HEK293 (cell line): Measurements from ENCODE around the gene KARS1.

Source experiments
- YY1 ChIP-seq: fragments of 450-650 bp; formaldehyde crosslinking; IDR thresholded peaks from 2 replicates; pipeline ENCODE4 v1.5.1; 2018; ENCODE audit warnings: missing biosample characterization, missing genetic modification characterization
- ZBTB1 ChIP-seq: fragments of 450-650 bp; formaldehyde crosslinking; IDR thresholded peaks from 2 replicates; pipeline ENCODE4 v1.5.1; 2016; ENCODE audit warnings: missing biosample characterization, missing genetic modification characterization
- ZBTB20 ChIP-seq: fragments of 450-650 bp; formaldehyde crosslinking; IDR thresholded peaks from 2 replicates; pipeline ENCODE4 v1.5.1; 2016; ENCODE audit warnings: missing biosample characterization, missing genetic modification characterization
- ZNF501 ChIP-seq: fragments of 450-650 bp; formaldehyde crosslinking; IDR thresholded peaks from 2 replicates; pipeline ENCODE4 v1.5.1; 2016; ENCODE audit warnings: missing biosample characterization, missing genetic modification characterization
- TF ChIP-seq, protein P1 (sequence below): fragments of 450-650 bp; formaldehyde crosslinking; IDR thresholded peaks from 2 replicates; pipeline ENCODE4 v1.5.1; 2016; ENCODE audit warnings: missing biosample characterization, missing genetic modification characterization
- TF ChIP-seq, protein P2 (sequence below): fragments of 450-650 bp; formaldehyde crosslinking; IDR thresholded peaks from 2 replicates; pipeline ENCODE4 v1.5.1; 2016; ENCODE audit warnings: missing biosample characterization, missing genetic modification characterization
- TF ChIP-seq, protein P3 (sequence below): IDR thresholded peaks from 2 replicates; pipeline ENCODE4 v1.6.1; 2011; ENCODE audit warnings: mild to moderate bottlenecking, low read depth, low read length, borderline replicate concordance
- TF ChIP-seq, protein P4 (sequence below): sonication (generic); formaldehyde crosslinking; IDR thresholded peaks from 2 replicates; pipeline ENCODE4 v1.8.1; 2022; ENCODE audit warnings: mild to moderate bottlenecking, moderate library complexity, missing genetic modification reagents
- TF ChIP-seq, protein P5 (sequence below): fragments of 450-650 bp; formaldehyde crosslinking; IDR thresholded peaks from 2 replicates; pipeline ENCODE4 v1.5.1; 2016; ENCODE audit warnings: missing biosample characterization, missing genetic modification characterization
- TF ChIP-seq, protein P6 (sequence below): fragments of 450-650 bp; formaldehyde crosslinking; IDR thresholded peaks from 2 replicates; pipeline ENCODE4 v1.5.1; 2016; ENCODE audit warnings: missing biosample characterization, missing genetic modification characterization

DNA sequence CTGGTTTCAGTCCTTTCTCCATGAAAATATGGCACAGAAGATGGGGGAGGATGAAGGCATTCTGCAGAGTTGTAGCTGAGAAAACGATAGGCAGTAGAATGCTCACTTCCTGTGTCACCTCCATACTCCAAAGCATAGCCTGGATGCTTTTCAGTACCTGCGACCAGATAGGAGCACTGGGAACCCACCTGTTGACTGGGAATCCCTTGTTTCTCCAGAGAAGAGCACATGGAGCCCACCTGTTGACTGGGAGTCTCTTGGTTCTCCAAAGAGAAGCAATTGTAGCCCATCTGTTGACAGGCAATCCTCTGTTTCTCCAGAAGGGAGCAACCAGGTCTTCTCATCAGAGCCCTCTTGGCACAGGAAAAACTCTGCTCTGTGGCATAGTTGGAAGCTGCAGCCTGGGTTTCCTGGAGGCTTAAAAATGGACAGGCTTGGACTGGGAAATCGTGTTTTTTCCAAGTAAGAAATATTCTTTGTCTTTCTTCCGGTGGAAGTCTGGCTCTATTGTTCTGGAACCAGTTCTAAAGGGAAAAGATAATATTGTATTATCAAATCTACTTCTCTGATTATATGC is 13.3 kb upstream of the KARS1 start:
- TF ChIP-seq, protein P1, sequence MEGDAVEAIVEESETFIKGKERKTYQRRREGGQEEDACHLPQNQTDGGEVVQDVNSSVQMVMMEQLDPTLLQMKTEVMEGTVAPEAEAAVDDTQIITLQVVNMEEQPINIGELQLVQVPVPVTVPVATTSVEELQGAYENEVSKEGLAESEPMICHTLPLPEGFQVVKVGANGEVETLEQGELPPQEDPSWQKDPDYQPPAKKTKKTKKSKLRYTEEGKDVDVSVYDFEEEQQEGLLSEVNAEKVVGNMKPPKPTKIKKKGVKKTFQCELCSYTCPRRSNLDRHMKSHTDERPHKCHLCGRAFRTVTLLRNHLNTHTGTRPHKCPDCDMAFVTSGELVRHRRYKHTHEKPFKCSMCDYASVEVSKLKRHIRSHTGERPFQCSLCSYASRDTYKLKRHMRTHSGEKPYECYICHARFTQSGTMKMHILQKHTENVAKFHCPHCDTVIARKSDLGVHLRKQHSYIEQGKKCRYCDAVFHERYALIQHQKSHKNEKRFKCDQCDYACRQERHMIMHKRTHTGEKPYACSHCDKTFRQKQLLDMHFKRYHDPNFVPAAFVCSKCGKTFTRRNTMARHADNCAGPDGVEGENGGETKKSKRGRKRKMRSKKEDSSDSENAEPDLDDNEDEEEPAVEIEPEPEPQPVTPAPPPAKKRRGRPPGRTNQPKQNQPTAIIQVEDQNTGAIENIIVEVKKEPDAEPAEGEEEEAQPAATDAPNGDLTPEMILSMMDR (tag by site-specific recombination) = no peak
- TF ChIP-seq ZBTB20 (tag by site-specific recombination) (no peak), ZBTB1 (tag by site-specific recombination) (no peak), YY1 (tag by site-specific recombination) (no peak), ZNF501 (tag by site-specific recombination) (no peak)
- TF ChIP-seq, protein P2, sequence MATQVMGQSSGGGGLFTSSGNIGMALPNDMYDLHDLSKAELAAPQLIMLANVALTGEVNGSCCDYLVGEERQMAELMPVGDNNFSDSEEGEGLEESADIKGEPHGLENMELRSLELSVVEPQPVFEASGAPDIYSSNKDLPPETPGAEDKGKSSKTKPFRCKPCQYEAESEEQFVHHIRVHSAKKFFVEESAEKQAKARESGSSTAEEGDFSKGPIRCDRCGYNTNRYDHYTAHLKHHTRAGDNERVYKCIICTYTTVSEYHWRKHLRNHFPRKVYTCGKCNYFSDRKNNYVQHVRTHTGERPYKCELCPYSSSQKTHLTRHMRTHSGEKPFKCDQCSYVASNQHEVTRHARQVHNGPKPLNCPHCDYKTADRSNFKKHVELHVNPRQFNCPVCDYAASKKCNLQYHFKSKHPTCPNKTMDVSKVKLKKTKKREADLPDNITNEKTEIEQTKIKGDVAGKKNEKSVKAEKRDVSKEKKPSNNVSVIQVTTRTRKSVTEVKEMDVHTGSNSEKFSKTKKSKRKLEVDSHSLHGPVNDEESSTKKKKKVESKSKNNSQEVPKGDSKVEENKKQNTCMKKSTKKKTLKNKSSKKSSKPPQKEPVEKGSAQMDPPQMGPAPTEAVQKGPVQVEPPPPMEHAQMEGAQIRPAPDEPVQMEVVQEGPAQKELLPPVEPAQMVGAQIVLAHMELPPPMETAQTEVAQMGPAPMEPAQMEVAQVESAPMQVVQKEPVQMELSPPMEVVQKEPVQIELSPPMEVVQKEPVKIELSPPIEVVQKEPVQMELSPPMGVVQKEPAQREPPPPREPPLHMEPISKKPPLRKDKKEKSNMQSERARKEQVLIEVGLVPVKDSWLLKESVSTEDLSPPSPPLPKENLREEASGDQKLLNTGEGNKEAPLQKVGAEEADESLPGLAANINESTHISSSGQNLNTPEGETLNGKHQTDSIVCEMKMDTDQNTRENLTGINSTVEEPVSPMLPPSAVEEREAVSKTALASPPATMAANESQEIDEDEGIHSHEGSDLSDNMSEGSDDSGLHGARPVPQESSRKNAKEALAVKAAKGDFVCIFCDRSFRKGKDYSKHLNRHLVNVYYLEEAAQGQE (tag by site-specific recombination) = no peak
- TF ChIP-seq, protein P3, sequence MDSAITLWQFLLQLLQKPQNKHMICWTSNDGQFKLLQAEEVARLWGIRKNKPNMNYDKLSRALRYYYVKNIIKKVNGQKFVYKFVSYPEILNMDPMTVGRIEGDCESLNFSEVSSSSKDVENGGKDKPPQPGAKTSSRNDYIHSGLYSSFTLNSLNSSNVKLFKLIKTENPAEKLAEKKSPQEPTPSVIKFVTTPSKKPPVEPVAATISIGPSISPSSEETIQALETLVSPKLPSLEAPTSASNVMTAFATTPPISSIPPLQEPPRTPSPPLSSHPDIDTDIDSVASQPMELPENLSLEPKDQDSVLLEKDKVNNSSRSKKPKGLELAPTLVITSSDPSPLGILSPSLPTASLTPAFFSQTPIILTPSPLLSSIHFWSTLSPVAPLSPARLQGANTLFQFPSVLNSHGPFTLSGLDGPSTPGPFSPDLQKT = no peak
- TF ChIP-seq, protein P4, sequence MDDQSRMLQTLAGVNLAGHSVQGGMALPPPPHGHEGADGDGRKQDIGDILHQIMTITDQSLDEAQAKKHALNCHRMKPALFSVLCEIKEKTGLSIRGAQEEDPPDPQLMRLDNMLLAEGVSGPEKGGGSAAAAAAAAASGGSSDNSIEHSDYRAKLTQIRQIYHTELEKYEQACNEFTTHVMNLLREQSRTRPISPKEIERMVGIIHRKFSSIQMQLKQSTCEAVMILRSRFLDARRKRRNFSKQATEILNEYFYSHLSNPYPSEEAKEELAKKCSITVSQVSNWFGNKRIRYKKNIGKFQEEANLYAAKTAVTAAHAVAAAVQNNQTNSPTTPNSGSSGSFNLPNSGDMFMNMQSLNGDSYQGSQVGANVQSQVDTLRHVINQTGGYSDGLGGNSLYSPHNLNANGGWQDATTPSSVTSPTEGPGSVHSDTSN (CRISPR knock-in tag) = no peak
- TF ChIP-seq, protein P5, sequence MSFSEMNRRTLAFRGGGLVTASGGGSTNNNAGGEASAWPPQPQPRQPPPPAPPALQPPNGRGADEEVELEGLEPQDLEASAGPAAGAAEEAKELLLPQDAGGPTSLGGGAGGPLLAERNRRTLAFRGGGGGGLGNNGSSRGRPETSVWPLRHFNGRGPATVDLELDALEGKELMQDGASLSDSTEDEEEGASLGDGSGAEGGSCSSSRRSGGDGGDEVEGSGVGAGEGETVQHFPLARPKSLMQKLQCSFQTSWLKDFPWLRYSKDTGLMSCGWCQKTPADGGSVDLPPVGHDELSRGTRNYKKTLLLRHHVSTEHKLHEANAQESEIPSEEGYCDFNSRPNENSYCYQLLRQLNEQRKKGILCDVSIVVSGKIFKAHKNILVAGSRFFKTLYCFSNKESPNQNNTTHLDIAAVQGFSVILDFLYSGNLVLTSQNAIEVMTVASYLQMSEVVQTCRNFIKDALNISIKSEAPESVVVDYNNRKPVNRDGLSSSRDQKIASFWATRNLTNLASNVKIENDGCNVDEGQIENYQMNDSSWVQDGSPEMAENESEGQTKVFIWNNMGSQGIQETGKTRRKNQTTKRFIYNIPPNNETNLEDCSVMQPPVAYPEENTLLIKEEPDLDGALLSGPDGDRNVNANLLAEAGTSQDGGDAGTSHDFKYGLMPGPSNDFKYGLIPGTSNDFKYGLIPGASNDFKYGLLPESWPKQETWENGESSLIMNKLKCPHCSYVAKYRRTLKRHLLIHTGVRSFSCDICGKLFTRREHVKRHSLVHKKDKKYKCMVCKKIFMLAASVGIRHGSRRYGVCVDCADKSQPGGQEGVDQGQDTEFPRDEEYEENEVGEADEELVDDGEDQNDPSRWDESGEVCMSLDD (tag by site-specific recombination) = no peak
- TF ChIP-seq, protein P6, sequence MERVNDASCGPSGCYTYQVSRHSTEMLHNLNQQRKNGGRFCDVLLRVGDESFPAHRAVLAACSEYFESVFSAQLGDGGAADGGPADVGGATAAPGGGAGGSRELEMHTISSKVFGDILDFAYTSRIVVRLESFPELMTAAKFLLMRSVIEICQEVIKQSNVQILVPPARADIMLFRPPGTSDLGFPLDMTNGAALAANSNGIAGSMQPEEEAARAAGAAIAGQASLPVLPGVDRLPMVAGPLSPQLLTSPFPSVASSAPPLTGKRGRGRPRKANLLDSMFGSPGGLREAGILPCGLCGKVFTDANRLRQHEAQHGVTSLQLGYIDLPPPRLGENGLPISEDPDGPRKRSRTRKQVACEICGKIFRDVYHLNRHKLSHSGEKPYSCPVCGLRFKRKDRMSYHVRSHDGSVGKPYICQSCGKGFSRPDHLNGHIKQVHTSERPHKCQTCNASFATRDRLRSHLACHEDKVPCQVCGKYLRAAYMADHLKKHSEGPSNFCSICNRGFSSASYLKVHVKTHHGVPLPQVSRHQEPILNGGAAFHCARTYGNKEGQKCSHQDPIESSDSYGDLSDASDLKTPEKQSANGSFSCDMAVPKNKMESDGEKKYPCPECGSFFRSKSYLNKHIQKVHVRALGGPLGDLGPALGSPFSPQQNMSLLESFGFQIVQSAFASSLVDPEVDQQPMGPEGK (tag by site-specific recombination) = no peak
